H1 (cell line): ENCODE measurements around the gene MAP7. TPM values are rescaled to one million over a fixed set of nuclear protein-coding genes. Genes with fewer than 3 reads are reported as not detected.

Experiments
- CTCF ChIA-PET: fragments of 300-600 bp; sonication (Branson Sonifier 250); formaldehyde crosslinking; loops from one replicate; lab custom pipeline; 2021; ENCODE audit not compliant: partially characterized antibody; lab: Charles Lee
- POLR2A ChIA-PET: fragments of 300-600 bp; sonication (Branson Sonifier 250); formaldehyde crosslinking; loops from one replicate; lab custom pipeline; 2021; ENCODE audit warnings: inconsistent platforms; ENCODE audit not compliant: partially characterized antibody; lab: Charles Lee
- DNase-seq, 2 experiments: peaks; one replicate each; pipeline versions ENCODE4 v3.0.0 to v3.0.0-alpha.2; 2010 to 2022; ENCODE audit warnings: low spot score in 2 of 2, low read depth in 1 of 2, mixed read lengths in 1 of 2
- FAIRE-seq: peaks from 2 replicates; lab custom pipeline; 2011; peaks lifted over from hg19 to GRCh38; lab: Jason Lieb, UNC
- H2AFZ ChIP-seq: 2 replicates; pipeline ENCODE4 v1.8.1; 2012; ENCODE audit warnings: low read length, inconsistent platforms
- H2AK5ac ChIP-seq: 2 replicates; pipeline ENCODE4 v1.6.1; 2013; ENCODE audit warnings: low read depth, low read length
- H2BK120ac ChIP-seq: replicated peaks from 2 replicates; pipeline ENCODE3; 2013; ENCODE audit warnings: low read depth, low read length, inconsistent platforms
- H2BK12ac ChIP-seq: 2 replicates; pipeline ENCODE4 v1.6.1; 2013; ENCODE audit warnings: low read depth, low read length
- H2BK15ac ChIP-seq: 2 replicates; pipeline ENCODE4 v1.6.1; 2013; ENCODE audit warnings: low read length
- H2BK20ac ChIP-seq: 2 replicates; pipeline ENCODE4 v1.6.1; 2013; ENCODE audit warnings: low read length
- H2BK5ac ChIP-seq: 2 replicates; pipeline ENCODE4 v1.6.1; 2013; ENCODE audit warnings: low read depth, low read length
- H3K14ac ChIP-seq: 2 replicates; pipeline ENCODE4 v1.6.1; 2013; ENCODE audit warnings: inconsistent platforms; ENCODE audit not compliant: insufficient read length
- H3K18ac ChIP-seq: 2 replicates; pipeline ENCODE4 v1.6.1; 2013; ENCODE audit warnings: low read length; ENCODE audit errors: extremely low read depth
- H3K23ac ChIP-seq: 2 replicates; pipeline ENCODE4 v1.6.1; 2013; ENCODE audit warnings: inconsistent platforms; ENCODE audit not compliant: insufficient read length
- H3K23me2 ChIP-seq: 2 replicates; pipeline ENCODE4 v1.6.1; 2013; ENCODE audit warnings: low read depth, low read length
- H3K27ac ChIP-seq: 2 replicates; pipeline ENCODE4 v1.6.1; 2011; ENCODE audit warnings: low read depth, low read length, inconsistent platforms
- H3K27me3 ChIP-seq, 4 experiments: replicated peaks in 1 of 4; 1 replicate in 1 of 4; 2 replicates in 3 of 4; pipeline versions ENCODE4 v1.6.1 to v1.8.1; 2011 to 2013; ENCODE audit warnings: low read length in 3 of 4, mild to moderate bottlenecking in 3 of 4, inconsistent platforms in 2 of 4, mixed read lengths in 2 of 4, moderate library complexity in 1 of 4; ENCODE audit not compliant: control insufficient read depth in 3 of 4, insufficient read depth in 3 of 4; ENCODE audit errors: extremely low read depth in 1 of 4
- H3K36me3 ChIP-seq, 4 experiments: 2 replicates each; pipeline versions ENCODE4 v1.6.1 to v1.8.1; 2011 to 2013; ENCODE audit warnings: mild to moderate bottlenecking in 4 of 4, low read length in 3 of 4, moderate library complexity in 2 of 4, control low read depth in 1 of 4, inconsistent platforms in 1 of 4; ENCODE audit not compliant: insufficient read depth in 4 of 4, control insufficient read depth in 2 of 4
- H3K4ac ChIP-seq: replicated peaks from 2 replicates; pipeline ENCODE3; 2013; ENCODE audit warnings: low read length, low read depth, mixed read lengths, inconsistent platforms; ENCODE audit not compliant: insufficient read length
- H3K4me1 ChIP-seq, 4 experiments: replicated peaks in 1 of 4; 1 replicate in 1 of 4; 2 replicates in 3 of 4; pipeline versions ENCODE4 v1.6.1 to v1.8.1; 2011 to 2013; ENCODE audit warnings: low read length in 3 of 4, inconsistent platforms in 2 of 4, mixed read lengths in 1 of 4; ENCODE audit not compliant: insufficient read depth in 4 of 4, control insufficient read depth in 3 of 4
- H3K4me2 ChIP-seq, 2 experiments: 2 replicates each; pipeline versions ENCODE4 v1.6.1 to v1.8.1; 2011 to 2013; ENCODE audit warnings: low read depth in 2 of 2, low read length in 2 of 2, control low read depth in 1 of 2, inconsistent platforms in 1 of 2, mild to moderate bottlenecking in 1 of 2; ENCODE audit not compliant: insufficient read depth in 1 of 2
- H3K4me3 ChIP-seq, 4 experiments: fragments of 200-600, 300-600 bp in 1 of 4; sonication (generic), shearing (Covaris generic), sonication (Bioruptor Twin) in 1 of 4; 2 replicates each; pipeline versions ENCODE4 v1.5.1 to v1.8.1; 2011 to 2016; ENCODE audit warnings: low read length in 4 of 4, low read depth in 3 of 4, control low read depth in 2 of 4, inconsistent platforms in 2 of 4, mild to moderate bottlenecking in 2 of 4, mixed read lengths in 1 of 4, moderate library complexity in 1 of 4; ENCODE audit not compliant: insufficient read depth in 2 of 4; ENCODE audit errors: extremely low read depth in 1 of 4
- H3K56ac ChIP-seq: replicated peaks from 2 replicates; pipeline ENCODE3; 2013; ENCODE audit warnings: low read depth, mild to moderate bottlenecking, mixed read lengths, low read length, inconsistent platforms; ENCODE audit not compliant: insufficient read length
- H3K79me1 ChIP-seq: 2 replicates; pipeline ENCODE4 v1.6.1; 2013; ENCODE audit warnings: low read depth, low read length, control low read depth
- H3K79me2 ChIP-seq, 2 experiments: 2 replicates each; pipeline versions ENCODE4 v1.6.1 to v1.8.1; 2012 to 2013; ENCODE audit warnings: low read length in 2 of 2, mild to moderate bottlenecking in 2 of 2, inconsistent platforms in 1 of 2; ENCODE audit not compliant: insufficient read depth in 2 of 2, control insufficient read depth in 1 of 2
- H3K9ac ChIP-seq, 4 experiments: replicated peaks in 1 of 4; 1 replicate in 1 of 4; 2 replicates in 3 of 4; pipeline versions ENCODE4 v1.6.1 to v1.8.1; 2011 to 2013; ENCODE audit warnings: low read depth in 3 of 4, low read length in 3 of 4, control low read depth in 2 of 4, mild to moderate bottlenecking in 2 of 4, moderate library complexity in 2 of 4, inconsistent platforms in 1 of 4; ENCODE audit errors: extremely low read depth in 1 of 4
- H3K9me3 ChIP-seq, 2 experiments: 2 replicates each; pipeline versions ENCODE4 v1.6.1 to v1.8.1; 2012 to 2013; ENCODE audit warnings: mild to moderate bottlenecking in 2 of 2, moderate library complexity in 2 of 2, control low read depth in 1 of 2, inconsistent platforms in 1 of 2, low read depth in 1 of 2, low read length in 1 of 2, mixed read lengths in 1 of 2; ENCODE audit not compliant: insufficient read depth in 2 of 2
- H4K20me1 ChIP-seq, 2 experiments: replicated peaks in 1 of 2; 2 replicates each; pipeline versions ENCODE3 to v1.8.1; 2011 to 2013; ENCODE audit warnings: inconsistent platforms in 2 of 2, low read length in 2 of 2, mild to moderate bottlenecking in 1 of 2; ENCODE audit not compliant: insufficient read depth in 2 of 2, control insufficient read depth in 1 of 2
- H4K5ac ChIP-seq: 2 replicates; pipeline ENCODE4 v1.6.1; 2013; ENCODE audit warnings: low read length, low read depth, mixed read lengths, inconsistent platforms; ENCODE audit not compliant: insufficient read length
- H4K8ac ChIP-seq: 2 replicates; pipeline ENCODE4 v1.8.0; 2013; ENCODE audit warnings: mild to moderate bottlenecking, moderate library complexity, low read length, inconsistent platforms; ENCODE audit not compliant: insufficient read depth; ENCODE audit errors: extremely low read depth
- H4K91ac ChIP-seq: replicated peaks from 2 replicates; pipeline ENCODE3; 2013; ENCODE audit warnings: low read length, mixed read lengths, inconsistent platforms; ENCODE audit not compliant: insufficient read length
- CREB1 ChIP-seq: IDR thresholded peaks from 2 replicates; pipeline ENCODE4 v1.6.1; 2012; ENCODE audit warnings: inconsistent platforms
- HDAC2 ChIP-seq, 2 experiments: fragments of 300-600 bp in 1 of 2; sonication (generic) in 1 of 2; IDR thresholded peaks; 2 replicates each; pipeline ENCODE4 v1.6.1; 2011 to 2012; ENCODE audit warnings: low read depth in 2 of 2, low read length in 2 of 2, mild to moderate bottlenecking in 2 of 2, moderate library complexity in 2 of 2, borderline replicate concordance in 1 of 2, inconsistent platforms in 1 of 2
- KDM4A ChIP-seq: IDR thresholded peaks from one replicate; pipeline ENCODE4 v1.7.1; 2012; ENCODE audit warnings: low read depth, mild to moderate bottlenecking, moderate library complexity, low read length, inconsistent platforms; ENCODE audit not compliant: severe bottlenecking
- YY1 ChIP-seq: IDR thresholded peaks from 2 replicates; pipeline ENCODE4 v1.6.1; 2011; ENCODE audit warnings: low read depth, mild to moderate bottlenecking, low read length
- WGBS, 2 experiments: shearing (Covaris generic) in 1 of 2; methylation state at CpG; one replicate each; pipeline versions ENCODE4 v1.1.6 to v1.1.7; 2013 to 2015; ENCODE audit warnings: low lambda C conversion rate in 2 of 2, mixed read lengths in 2 of 2, inconsistent platforms in 1 of 2, low coverage in 1 of 2, missing lambda C conversion rate in 1 of 2; ENCODE audit not compliant: insufficient replicate concordance in 2 of 2, insufficient coverage in 1 of 2, insufficient read length in 1 of 2; ENCODE audit errors: extremely low coverage in 1 of 2, missing lambda C conversion rate in 1 of 2; 5-methylcytosine and 5-hydroxymethylcytosine counted together
- polyA plus RNA-seq, 7 experiments: library from polyadenylated mRNA; depleted of rRNA in 3 of 7; stranded (reverse) in 5 of 7; unstranded in 2 of 7; fragments of >200 nt in 5 of 7; fragments of 200-250 nt in 2 of 7; gene quantifications; 1 replicate in 5 of 7; 2 replicates in 1 of 7; 4 replicates in 1 of 7; pipeline versions ENCODE4 v1.2.1 to v1.2.3, GENCODE V29; 2011 to 2013; ENCODE audit warnings: missing spikeins in 2 of 7, mixed read lengths in 2 of 7
- total RNA-seq: library from RNA; stranded (reverse); fragmentation: NEBNext Ultra II Directional; extraction: Animal tissue kit (Norgen Biotek cat#: 25700); gene quantifications from 2 replicates; pipeline ENCODE4 v1.2.1, GENCODE V29; 2021

Gene MAP7
- total and polyA plus RNA-seq, 2 of the 8 experiments (the other 6 are each of a cell fraction or from before 2014, with no cell fraction given): 13.5 to 66.9 TPM

- no peak for FAIRE-seq
- CTCF ChIA-PET: interaction anchor here (0.6 to 2.7 kb wide), 10 partner anchors 11 to 691 kb away, joined by 3 to 15 read pairs (median 4); partner anchors contain the start of gene MTFR2
Observed at GRCh38 chr6:136337606-136338005, 212.6 kb downstream of the MAP7 start.

More at GRCh38 chr6:136337606-136338005, 212.6 kb downstream of the MAP7 start:
- Histone ChIP-seq H2BK12ac (no peak overlapping the region), H3K56ac (no peak overlapping the region), H3K27ac (no peak overlapping the region), H3K23me2 (no peaks in the 10 kb centered on the region), H3K79me2 (no peaks in the 10 kb centered on the region), H2BK20ac (no peak overlapping the region), H4K8ac (no peak overlapping the region), H3K4me2 (no peak overlapping the region), H2BK15ac (no peak overlapping the region), H3K18ac (no peak overlapping the region)
- TF ChIP-seq YY1 (no peak), HDAC2 (IDR thresholded peaks at IDR 0.05; ENCODE audit: borderline replicate concordance in 1 of 2, low read depth in 2 of 2, low read length in 2 of 2) (no peak), KDM4A (no peak), CREB1 (no peak)
- TF ChIP-seq, all 59 proteins: peak for 0
- Histone ChIP-seq H3K36me3 (no peaks in the 10 kb centered on the region), H3K4ac (no peak overlapping the region), H2AK5ac (no peak overlapping the region), H2BK120ac (no peak overlapping the region), H3K9ac (no peak overlapping the region), H3K23ac (no peak overlapping the region), H3K4me3 (no peak overlapping the region), H3K27me3 (peaks cover 0 to 1% (median 0%) of the 10 kb centered on the region in 4 experiments; a peak in 2 of 7 replicates), H4K91ac (no peak overlapping the region), H3K9me3 (no peaks in the 10 kb centered on the region), H2AFZ (no peak overlapping the region), H3K4me1 (no peaks in the 10 kb centered on the region; a peak in 1 of 7 replicates), H2BK5ac (no peak overlapping the region), H4K20me1 (no peaks in the 10 kb centered on the region), H3K14ac (no peak overlapping the region), H3K79me1 (no peaks in the 10 kb centered on the region), H4K5ac (no peak overlapping the region)
- DNase-seq: no peak
- WGBS, 2 experiments: 94% methylated on average over 3 of the region's 3 CpGs; no CpG with 5 or more reads in 1 of the 2 experiments
- POLR2A ChIA-PET: interaction anchor here (1.7 to 2.6 kb wide), 2 partner anchors 48 to 50 kb away, joined by 6 to 10 read pairs; partner anchors contain the start of gene BCLAF1
